Esophagus squamous epithelium (tissue), 5 donors: Measurements from ENCODE around the gene OR7A5. TPM values are rescaled to one million over a fixed set of nuclear protein-coding genes. Genes with fewer than 3 reads are reported as not detected.

ENCODE experiments used
- DNase-seq: peaks from one replicate; lab custom pipeline; 2025; lab: John Stamatoyannopoulos, UW
- H3K27ac ChIP-seq, 4 donors: fragments of 200-600 bp; sonication (generic); one replicate each; pipeline ENCODE4 v1.5.1; 2016 to 2019; ENCODE audit warnings: mild to moderate bottlenecking in 1 of 4
- H3K27me3 ChIP-seq, 4 donors: fragments of 200-600 bp; sonication (generic); 1 replicate in 3 of 4; 2 replicates in 1 of 4; pipeline versions ENCODE4 v1.5.1 to v1.6.0; 2017 to 2021; ENCODE audit warnings: antibody characterized with exemption in 1 of 4
- H3K36me3 ChIP-seq, 3 donors: fragments of 200-600 bp; sonication (generic); one replicate each; pipeline ENCODE4 v1.5.1; 2016 to 2019
- H3K4me1 ChIP-seq, 3 donors: fragments of 200-600 bp; sonication (generic); one replicate each; pipeline ENCODE4 v1.5.1; 2017 to 2019
- H3K4me3 ChIP-seq, 4 donors: fragments of 200-600 bp; sonication (generic); 1 replicate in 3 of 4; 2 replicates in 1 of 4; pipeline ENCODE4 v1.5.1; 2016 to 2019; ENCODE audit warnings: mild to moderate bottlenecking in 2 of 4, moderate library complexity in 1 of 4
- H3K9me3 ChIP-seq, 3 donors: fragments of 200-600 bp; sonication (generic); one replicate each; pipeline ENCODE4 v1.5.1; 2016 to 2019
- CTCF ChIP-seq, 6 experiments: fragments of 450-650 bp in 4 of 6; fragments of 200-600 bp in 2 of 6; sonication (generic) in 2 of 6; IDR thresholded peaks; one replicate each; pipeline ENCODE4 v1.5.1; 2016 to 2019; ENCODE audit warnings: antibody characterized with exemption in 6 of 6, mild to moderate bottlenecking in 4 of 6, moderate library complexity in 4 of 6
- POLR2A ChIP-seq, 4 donors: fragments of 450-650 bp; IDR thresholded peaks; one replicate each; pipeline ENCODE4 v1.6.1; 2017; ENCODE audit warnings: antibody characterized with exemption in 4 of 4, mild to moderate bottlenecking in 4 of 4, moderate library complexity in 3 of 4
- WGBS, 2 donors: methylation state at CpG; one replicate each; pipeline ENCODE4 v1.1.5; 2018; 5-methylcytosine and 5-hydroxymethylcytosine counted together
- intact Hi-C: fragments of 100-400 bp; cut with DNase I; formaldehyde crosslinking; loops from one replicate; pipeline ENCODE4 v1.15.0; 2022
- total RNA-seq, 4 donors: library from RNA; depleted of rRNA; stranded (reverse); fragments of >200 nt; gene quantifications; one replicate each; pipeline ENCODE4 v1.1.0, GENCODE V29; 2016
- donor health status: DM: yes; HTN: yes; CAD: no.

The OR7A5 gene
- total RNA-seq, 4 donors from 2014 or later = 0.38 TPM; not detected in 3

DNA sequence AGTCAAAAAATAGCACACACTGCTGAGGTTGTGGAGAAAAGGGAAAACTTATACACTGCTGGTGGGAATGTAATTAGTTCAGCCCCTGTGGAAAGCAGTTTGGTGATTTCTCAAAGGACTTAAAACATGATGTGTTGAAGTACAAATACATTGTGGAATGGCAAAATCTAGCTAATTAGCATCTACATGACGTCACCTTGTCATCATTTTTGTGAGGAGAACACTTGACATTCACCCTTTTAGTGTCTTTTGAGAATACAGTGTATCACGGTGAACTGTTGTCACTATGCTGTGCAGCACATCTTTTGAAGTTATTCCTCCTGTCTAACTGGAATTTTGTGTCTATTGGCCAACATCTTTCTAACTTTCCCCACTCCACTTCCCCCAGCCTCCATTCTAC lies 8.2 kb upstream of the OR7A5 start:
- no peak overlapping the region for H3K27ac ChIP-seq
- WGBS, 2 donors = 49 to 58% methylated on average over 2 of the region's 2 CpGs
- H3K36me3 ChIP-seq = no peaks in the 10 kb centered on the region
- H3K27me3 ChIP-seq = peaks cover 0 to 37% (median 0%) of the 10 kb centered on the region in 4 donors
- intact Hi-C loops = no loop called here
- DNase-seq = no peak
- no peak overlapping the region for H3K4me3 ChIP-seq
- H3K9me3 ChIP-seq = no peaks in the 10 kb centered on the region
- peaks cover 0 to 4% (median 0%) of the 10 kb centered on the region in 3 donors for H3K4me1 ChIP-seq
- no peak for TF ChIP-seq CTCF (IDR thresholded peaks at IDR 0.05)
- no peak for TF ChIP-seq POLR2A (IDR thresholded peaks at IDR 0.05)

GRCh38 chr19:14840206-14840605 lies 5.2 kb upstream of the OR7A5 start:
- H3K9me3 ChIP-seq = no peaks in the 10 kb centered on the region
- 5 to 29% methylated on average over 1 of the region's 1 CpG for WGBS, 2 donors
- H3K27me3 ChIP-seq = peaks cover 0 to 25% (median 0%) of the 10 kb centered on the region in 4 donors
- no peak overlapping the region for H3K4me3 ChIP-seq
- no peak for DNase-seq
- H3K27ac ChIP-seq = no peak overlapping the region
- no peaks in the 10 kb centered on the region for H3K36me3 ChIP-seq
- TF ChIP-seq CTCF (IDR thresholded peaks at IDR 0.05) (no peak), POLR2A (IDR thresholded peaks at IDR 0.05) (no peak)
- H3K4me1 ChIP-seq = peaks cover 0 to 11% (median 0%) of the 10 kb centered on the region in 3 donors
- intact Hi-C loops = no loop called here

- Histone ChIP-seq H3K9me3 (no peaks in the 10 kb centered on the region), H3K36me3 (no peaks in the 10 kb centered on the region), H3K4me3 (no peak overlapping the region), H3K27me3 (peaks cover 0 to 3% (median 0%) of the 10 kb centered on the region in 4 donors), H3K4me1 (peaks cover 0 to 18% (median 0%) of the 10 kb centered on the region in 3 donors), H3K27ac (no peak overlapping the region)
- intact Hi-C loops = no loop called here
- no peak for TF ChIP-seq CTCF (IDR thresholded peaks at IDR 0.05)
- no peak for TF ChIP-seq POLR2A (IDR thresholded peaks at IDR 0.05)
- DNase-seq = no peak
- 65 to 82% methylated on average over 4 of the region's 4 CpGs for WGBS, 2 donors
Measured at GRCh38 chr19:14837391-14837790, 2.4 kb upstream of the OR7A5 start.

DNA sequence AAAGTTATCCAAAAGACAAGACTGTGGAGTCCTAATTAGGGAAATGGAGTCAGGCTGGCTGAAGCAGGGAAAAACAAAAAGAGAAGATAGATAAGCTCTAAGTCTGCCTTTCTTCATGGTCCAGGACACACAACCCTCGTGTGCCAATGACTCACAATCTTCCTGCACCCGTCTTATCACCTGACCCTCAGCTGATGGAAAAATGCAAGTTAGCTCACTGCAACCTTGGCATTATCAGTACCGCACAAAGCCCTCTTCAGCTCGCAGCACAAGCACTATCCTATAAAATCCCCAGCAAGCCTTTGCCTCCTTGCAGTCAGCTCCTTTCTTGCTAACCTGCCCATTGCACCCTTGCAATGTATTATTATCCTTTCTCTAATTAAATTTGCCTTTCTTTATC lies 4.3 kb downstream of the OR7A5 start:
- H3K27me3 ChIP-seq = peaks cover 0 to 16% (median 0%) of the 10 kb centered on the region in 4 donors
- no peak for DNase-seq
- no peaks in the 10 kb centered on the region for H3K36me3 ChIP-seq
- TF ChIP-seq POLR2A (IDR thresholded peaks at IDR 0.05) = no peak
- TF ChIP-seq CTCF (IDR thresholded peaks at IDR 0.05) = no peak
- H3K4me3 ChIP-seq = no peak overlapping the region
- WGBS, 2 donors = 55% methylated on average over 4 of the region's 4 CpGs
- intact Hi-C loops = no loop called here
- H3K9me3 ChIP-seq = peaks cover 0 to 1% (median 0%) of the 10 kb centered on the region in 3 donors
- H3K4me1 ChIP-seq = peaks cover 0 to 11% (median 0%) of the 10 kb centered on the region in 3 donors
- H3K27ac ChIP-seq = no peak overlapping the region

DNA sequence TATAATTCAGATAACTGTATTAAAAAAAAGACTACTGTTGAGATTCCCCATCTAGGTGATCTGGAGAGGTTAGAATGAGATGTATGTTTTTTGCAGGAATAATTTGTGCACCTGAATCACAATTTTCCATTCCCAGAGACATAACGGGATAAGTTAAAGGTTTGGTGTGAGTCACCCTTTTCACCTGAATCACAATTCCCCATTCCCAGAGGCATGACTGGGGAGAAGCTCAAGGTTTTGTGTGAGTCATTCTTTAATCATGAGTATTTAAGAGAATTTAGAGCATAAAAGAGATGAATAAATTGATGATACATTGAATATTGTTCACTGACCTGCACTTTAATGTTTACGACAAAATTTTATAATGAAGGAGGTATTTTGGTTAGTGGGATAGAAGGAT lies 9.0 kb downstream of the OR7A5 start:
- H3K9me3 ChIP-seq = peaks cover 0 to 5% (median 0%) of the 10 kb centered on the region in 3 donors
- H3K4me3 ChIP-seq = no peak overlapping the region
- H3K27ac ChIP-seq = no peak overlapping the region
- H3K36me3 ChIP-seq = no peaks in the 10 kb centered on the region
- WGBS, 2 donors = 58 to 59% methylated on average over 2 of the region's 2 CpGs
- no peaks in the 10 kb centered on the region for H3K4me1 ChIP-seq
- no peak for DNase-seq
- intact Hi-C loops = no loop called here
- TF ChIP-seq POLR2A (IDR thresholded peaks at IDR 0.05) = no peak
- TF ChIP-seq CTCF (IDR thresholded peaks at IDR 0.05) = no peak
- peaks cover 0 to 22% (median 0%) of the 10 kb centered on the region in 4 donors for H3K27me3 ChIP-seq
